IPS-NIHi7 (cell line): ENCODE measurements around the gene SPRTN.
A peak's percentile ranks its signal among the peaks of the same experiment; 100 is the strongest.

Experiments
- DNase-seq: peaks from one replicate; pipeline ENCODE4 v3.0.0; 2012; ENCODE audit warnings: mixed read lengths; ENCODE audit errors: extremely low spot score

Gene SPRTN, protein sequence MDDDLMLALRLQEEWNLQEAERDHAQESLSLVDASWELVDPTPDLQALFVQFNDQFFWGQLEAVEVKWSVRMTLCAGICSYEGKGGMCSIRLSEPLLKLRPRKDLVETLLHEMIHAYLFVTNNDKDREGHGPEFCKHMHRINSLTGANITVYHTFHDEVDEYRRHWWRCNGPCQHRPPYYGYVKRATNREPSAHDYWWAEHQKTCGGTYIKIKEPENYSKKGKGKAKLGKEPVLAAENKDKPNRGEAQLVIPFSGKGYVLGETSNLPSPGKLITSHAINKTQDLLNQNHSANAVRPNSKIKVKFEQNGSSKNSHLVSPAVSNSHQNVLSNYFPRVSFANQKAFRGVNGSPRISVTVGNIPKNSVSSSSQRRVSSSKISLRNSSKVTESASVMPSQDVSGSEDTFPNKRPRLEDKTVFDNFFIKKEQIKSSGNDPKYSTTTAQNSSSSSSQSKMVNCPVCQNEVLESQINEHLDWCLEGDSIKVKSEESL

DNA sequence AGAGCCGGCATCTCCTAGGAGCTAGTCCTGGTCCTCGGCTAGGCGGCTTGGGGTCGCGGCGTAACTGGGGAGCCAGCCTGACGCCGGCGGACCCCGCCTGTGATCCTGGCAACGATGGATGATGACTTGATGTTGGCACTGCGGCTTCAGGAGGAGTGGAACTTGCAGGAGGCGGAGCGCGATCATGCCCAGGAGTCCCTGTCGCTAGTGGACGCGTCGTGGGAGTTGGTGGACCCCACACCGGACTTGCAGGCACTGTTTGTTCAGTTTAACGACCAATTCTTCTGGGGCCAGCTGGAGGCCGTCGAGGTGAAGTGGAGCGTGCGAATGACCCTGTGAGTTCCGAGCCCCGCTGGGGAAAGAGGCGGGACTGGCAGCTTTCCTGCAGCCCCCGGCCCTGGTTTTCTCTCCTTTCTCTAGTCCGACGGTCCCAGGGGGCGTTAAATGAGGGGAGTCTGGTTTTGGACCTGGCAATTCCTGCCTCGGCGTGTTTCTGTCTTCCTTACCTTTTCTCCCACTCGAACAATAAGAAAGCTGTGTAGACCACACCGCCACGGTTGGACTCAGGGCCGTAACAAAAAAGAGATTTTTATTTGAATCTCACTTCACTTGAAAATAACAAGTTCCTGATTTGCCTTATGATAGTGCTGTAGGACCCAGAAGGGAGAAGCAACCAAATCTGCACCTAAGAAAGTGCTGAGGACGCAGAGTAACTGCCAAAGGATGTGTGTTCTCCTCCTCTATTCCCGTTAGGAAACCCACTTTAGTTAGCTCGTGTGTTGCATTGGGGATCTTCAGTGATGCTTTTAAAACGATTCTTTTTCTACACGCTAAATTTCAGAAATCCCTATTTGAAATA, at the start of gene SPRTN:
Gene SPRTN (plus strand): TSS at position 24 of the 859 bp plus-strand sequence. CDS start 91 bp downstream, at position 115.
- DNase-seq: peak; percentile 94

DNA sequence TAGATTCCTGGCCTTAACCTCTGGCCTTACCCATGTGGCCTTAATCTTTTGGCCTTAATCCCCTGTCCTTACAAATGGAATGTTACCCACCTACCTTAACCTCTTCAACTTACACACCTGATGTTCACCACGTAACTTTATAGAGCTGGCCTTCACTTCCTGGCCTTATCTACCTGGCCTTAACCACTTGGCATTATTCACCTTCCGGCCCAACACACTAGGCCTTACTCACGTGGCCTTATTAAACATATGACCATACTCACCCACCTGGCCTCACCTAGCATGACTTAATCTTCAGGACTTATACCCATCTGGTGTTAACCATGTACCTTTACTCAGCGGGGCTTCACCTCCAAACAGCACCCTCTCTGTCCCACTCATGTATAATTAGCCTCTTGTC, 42.2 kb upstream of the SPRTN start:
- DNase-seq: no peak

DNA sequence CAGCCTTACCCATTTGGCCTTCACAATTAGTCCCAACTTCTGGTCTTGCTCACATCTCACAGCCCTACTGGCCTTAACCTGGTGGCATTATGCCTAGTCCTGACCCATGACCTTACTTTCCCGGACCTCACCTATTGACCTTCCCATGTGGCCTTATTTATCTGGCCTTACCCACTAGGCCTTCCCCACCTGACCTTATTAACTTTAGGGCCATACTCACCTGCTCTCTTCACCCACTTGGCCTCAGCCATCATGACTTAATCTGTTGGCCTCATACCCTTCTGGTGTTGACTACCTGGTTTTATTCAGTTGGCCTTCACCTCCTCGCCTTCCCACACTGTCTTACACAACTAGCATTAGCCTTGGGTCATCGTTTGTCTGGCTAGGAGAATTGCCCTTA, 36.1 kb upstream of the SPRTN start:
- DNase-seq: no peak

DNA sequence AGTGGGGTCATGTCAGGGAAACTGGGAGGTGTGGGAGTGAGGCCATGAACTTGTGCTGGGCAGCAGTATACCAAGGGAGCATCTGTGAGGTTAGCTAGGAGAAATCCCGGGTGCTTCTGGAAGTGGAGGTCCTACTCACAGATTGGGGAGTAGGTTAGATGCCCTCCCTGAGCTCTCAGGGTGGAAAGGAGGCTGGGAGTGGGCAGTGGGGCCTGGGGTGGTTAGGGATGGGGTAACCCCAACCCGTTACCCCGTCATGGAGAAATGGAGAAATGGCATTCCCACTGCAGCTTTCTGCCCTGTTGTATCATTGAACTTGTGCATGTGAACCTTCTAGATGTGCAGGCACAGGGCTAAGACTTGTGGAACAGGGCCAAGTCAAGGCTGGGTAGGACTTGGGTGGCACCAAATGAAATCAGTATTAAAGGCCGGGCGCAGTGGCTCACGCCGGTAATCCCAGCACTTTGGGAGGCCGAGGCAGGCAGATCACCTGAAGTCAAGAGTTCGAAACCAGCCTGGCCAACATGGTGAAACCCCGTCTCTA, 27.6 kb upstream of the SPRTN start:
- DNase-seq: no peak

DNA sequence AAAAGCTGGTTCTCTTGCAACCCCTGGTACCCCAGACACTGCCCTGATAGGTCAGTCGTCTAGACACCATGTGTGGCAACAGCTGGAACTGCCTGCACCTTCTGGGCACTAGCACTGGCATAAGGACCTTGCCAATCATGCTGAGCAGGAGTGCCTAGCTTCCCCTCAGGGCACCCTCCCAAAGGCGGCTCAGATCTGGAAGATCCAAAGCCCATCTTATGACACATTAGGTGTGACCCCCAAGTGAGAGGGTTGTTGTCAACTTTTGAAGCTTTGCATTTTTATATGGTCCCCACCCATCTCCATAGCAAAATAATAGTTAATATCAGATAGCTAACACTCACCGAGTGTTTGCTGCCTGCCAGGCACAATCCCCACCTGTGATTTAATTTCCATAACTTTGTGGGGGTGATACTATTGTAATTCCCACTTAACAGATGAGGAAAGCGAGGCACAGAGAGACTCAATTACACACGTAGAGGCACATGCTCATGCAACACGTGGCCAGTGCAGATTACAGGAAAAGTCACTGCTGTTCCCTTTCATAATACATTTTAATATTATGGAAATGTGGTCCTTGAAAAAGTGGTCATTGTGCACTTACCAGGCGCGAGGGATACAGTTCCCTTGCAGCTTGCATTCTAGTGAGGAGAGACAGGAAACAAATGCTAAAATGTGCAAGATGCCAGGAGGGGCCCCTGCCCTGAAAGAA, 26.2 kb upstream of the SPRTN start:
- DNase-seq: no peak

DNA sequence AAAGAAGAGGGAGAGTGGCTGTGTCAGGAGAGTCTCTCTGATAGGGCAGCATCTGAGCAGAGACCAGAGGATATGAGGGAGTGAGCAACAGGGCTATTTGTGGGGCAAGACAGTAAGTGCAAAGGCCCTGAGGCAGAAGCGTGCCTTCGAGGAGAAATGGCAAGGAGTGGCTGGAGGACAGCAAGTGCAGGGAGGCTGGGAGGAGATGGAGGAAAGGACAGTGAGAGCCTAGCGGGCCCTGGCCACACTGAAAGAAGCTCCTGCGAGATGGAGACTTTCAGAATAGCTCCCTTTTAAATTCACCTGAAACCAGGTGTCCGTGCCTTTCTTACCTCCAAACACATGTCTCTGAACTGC, 25.7 kb upstream of the SPRTN start:
- no peak for DNase-seq

DNA sequence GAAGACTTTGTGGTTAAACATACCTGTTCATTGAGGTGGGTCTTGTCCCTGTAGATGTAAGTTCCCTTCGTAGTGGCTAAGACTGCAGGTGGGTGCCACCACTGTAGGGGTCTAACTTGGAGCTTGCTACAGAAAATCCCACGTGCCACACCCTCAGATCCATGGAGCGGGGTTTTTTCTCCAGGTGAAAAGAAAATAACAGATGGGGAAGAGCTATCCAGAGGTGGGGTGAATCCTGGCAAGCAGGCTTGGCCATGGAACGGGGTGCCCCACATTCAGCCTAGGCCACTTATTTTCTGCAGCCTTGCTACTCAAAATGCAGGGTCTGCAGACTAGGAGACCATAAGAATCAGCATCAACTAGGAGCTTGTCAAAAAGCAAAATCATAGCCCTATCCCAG, 24.4 kb upstream of the SPRTN start:
- DNase-seq: no peak

DNA sequence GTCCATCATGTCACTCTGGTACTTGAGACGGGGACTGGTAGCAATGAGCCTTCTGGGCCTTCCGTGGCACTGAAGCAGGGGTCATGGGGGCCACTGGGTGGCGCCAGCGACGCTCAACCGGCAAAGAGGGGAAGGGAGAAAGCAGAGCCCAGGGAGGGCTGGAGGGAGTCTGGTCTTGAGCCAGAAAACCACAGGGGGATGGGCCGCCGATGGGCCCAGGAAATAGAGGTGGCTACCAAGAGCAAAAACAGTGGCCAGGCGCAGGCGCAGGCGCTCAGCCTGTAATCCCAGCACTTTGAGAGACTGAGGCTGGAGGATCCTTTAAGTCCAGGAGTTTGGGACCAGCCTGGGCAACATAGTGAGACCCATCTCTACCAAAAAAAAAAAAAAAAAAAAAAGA, 22.2 kb upstream of the SPRTN start:
- peak; percentile 77 for DNase-seq

DNA sequence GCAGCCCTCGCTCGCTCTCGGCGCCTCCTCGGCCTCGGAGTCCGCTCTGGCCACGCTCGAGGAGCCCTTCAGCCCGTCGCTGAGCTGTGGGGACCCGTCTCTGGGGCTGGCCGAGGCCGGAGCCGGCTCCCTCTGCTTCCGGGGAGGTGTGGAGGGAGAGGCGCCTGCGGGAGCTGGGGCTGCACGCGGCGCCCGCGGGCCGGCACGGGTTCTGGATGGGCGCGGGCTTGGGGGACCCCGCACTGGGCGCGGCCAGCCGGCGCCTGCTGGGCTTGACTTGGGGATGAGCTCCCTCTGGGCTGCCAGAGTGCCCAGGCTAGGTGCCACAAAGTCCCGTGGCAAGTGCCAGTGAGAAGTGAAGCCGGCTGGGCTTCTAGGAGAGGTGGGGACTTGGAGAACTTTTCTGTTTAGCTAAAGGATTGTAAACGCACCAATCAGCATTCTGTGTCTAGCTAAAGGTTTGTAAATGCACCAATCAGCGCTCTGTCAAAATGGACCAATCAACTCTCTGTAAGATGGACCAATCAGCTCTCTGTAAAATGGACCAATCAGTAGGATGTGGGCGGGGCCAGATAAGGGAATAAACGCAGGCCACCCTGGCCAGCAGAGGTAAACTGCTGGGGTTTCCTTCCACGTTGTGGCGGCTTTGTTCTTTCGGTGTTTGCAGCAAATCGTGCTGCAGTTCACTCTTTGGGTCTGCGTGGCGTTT, 20.6 kb upstream of the SPRTN start:
- no peak for DNase-seq

DNA sequence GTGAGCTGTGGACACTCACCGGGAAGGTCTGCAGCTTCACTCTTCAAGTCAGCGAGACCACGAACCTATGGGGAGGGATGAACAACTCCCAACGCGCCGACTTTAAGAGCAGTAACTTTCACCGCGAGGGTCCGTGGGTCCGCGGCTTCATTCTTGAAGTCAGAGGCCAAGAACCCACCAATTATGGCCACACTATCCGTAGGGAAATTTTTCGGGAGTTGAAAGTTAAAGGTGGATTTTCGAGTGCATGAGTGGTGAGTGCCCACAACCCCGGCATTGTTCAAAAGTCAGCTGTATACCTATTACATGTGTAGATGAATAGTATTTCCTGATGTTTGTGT, 20.1 kb upstream of the SPRTN start:
- DNase-seq: no peak

DNA sequence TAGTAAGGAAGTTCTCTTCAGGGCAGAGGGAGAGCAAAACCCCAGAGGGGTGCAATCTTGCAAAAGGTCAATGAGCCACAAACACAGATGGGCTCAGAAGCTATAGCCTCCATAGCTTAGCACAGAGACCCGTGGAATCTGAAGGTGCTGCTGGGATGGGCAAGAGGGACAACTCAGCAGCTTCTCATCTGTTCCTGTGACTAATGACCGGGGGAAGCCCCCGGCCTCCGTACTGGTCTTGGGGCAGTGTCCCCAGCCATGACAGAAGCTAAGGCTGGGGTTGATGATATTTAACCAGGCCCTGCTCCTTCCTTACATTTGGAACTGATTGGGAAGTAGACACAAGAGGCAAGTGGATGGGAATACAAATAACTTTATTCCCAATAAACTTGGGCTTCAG, 19.5 kb upstream of the SPRTN start:
- no peak for DNase-seq

DNA sequence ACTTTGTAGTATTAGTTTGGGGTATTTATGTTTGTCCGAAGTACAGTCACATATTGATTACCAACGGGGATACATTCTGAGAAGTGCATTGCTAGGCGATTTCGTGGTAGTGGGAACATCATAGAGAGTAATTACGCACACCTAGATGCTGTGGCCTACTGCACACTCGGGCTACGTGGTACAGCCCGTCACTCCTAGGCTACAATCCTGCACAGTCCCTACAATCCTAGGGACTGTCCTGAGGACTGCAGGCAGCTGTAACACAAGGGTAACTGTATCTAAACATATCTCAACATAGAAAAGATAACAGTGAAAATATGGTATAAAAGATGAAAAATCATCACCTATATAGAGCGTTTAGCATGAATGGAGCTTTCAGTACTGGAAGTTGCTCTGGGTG, 19.0 kb upstream of the SPRTN start:
- no peak for DNase-seq

DNA sequence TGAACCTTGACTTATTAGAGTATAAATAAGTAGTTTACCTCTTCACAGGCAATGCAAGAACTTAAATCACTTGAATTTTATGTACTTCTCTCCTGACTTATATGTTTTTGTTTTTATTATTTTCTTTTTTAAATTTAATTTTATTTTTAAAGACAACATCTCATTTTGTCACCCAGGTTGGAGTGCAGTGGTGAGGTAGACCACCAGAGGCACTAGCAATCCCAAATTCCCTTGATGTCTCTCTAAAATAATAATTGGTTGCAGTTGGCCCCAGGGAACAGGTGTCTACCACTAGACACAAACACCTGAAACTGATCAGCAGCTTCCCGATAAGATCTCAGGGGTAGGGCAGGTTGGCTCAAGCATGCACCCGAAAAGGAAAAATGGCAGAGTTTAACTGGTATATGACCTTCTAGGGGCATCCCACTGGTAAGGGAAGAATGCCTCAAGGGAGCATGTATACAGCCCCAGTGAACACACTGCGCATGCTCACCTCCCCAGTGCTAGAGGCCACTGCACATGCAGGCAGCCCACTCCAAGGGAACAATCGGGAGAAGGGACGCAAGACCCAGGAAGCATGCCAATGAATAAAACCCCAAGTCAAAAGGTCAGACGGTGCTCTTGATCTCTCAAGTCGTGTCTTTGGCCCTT, 15.1 kb upstream of the SPRTN start:
- no peak for DNase-seq

DNA sequence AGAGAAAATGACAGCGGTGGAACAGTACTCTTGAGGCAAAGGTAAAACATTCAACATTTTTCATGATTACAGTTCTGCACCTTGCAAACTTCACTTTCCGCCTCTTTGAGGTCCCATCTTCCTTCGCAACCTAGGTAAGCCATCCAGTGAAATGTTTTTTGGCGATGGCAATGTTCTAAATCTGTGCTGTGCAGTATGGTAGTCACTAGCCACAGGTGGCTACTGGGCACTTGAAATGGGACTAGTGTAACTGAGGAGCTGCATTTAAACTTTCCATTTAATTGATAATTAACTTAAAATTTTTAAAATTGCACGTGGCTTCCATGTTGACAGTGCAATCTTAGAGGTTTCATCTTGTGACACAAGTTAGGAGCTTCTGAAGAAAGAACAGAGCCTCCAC, 13.4 kb upstream of the SPRTN start:
- DNase-seq: no peak

DNA sequence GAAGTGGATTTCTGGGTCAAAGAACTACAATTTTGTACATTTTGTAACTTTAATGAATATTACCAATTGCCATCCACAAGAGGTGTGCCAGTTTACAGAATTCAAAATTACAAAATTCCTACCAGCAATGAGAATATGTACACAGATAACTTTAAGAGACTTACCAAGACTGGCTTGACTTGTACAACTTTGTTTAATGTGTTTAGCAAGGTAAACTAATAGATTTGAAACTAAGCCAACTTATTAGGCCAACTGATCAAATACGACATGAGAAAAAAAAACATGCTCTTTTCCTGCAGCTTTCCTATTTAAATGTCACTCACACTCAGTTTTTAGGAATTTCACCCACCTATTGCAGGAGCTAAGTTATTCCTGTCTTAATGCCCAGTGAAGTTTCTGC, 11.8 kb upstream of the SPRTN start:
- DNase-seq: no peak

DNA sequence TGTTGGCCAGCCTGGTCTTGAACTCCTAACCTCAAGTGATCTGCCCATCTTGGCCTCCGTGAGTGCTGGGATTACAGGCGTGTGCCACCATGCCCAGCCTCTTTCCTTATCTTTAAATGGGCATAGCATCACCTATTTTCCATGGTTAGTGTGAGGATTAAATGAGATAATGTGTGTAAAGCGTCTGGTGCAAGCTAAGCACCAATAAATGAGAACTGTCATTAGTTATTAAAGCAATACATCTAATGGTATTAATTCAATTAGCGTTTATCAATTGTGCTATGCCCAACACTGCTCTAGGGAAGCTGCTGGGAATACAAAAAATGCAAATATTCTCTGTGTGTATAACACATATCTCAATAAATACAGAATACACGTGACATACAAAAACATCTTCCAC, 10.5 kb upstream of the SPRTN start:
- DNase-seq: no peak

DNA sequence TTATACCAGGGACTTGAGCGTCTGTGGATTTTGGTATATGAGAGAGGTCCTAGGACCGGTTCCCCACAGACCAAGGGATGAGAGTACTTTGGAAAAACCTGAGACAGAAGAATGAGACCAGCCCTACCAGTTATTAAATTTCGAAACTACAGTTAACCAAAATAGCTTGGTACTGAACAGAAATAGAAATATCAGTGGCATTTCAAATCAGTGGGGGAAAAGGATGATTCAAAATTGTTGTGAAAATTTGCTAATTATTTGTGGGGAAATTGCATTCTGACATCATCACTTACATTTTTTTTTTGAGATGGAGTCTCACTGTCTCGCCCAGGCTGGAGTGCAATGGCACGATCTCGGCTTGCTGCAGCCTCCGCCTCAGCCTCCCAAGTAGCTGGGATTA, 8.6 kb upstream of the SPRTN start:
- DNase-seq: no peak

DNA sequence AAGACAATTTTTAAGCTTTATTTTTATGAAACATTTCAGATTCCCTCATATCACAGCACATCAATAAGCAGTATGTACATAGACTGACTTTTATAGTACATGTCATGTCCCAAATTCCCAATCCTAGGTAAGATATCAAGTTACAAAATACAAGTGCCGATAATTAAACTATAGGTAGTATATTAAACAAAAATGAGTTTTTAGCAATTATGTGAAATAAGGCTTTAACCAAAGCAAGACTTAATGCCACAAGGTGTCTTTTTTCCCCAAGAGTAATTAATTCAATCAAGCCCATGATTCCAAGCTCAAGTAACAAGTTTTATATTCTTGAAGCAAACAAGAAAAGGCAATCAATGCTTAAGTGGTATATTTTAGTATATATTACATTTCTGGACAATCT, 5.3 kb upstream of the SPRTN start:
- DNase-seq: no peak

DNA sequence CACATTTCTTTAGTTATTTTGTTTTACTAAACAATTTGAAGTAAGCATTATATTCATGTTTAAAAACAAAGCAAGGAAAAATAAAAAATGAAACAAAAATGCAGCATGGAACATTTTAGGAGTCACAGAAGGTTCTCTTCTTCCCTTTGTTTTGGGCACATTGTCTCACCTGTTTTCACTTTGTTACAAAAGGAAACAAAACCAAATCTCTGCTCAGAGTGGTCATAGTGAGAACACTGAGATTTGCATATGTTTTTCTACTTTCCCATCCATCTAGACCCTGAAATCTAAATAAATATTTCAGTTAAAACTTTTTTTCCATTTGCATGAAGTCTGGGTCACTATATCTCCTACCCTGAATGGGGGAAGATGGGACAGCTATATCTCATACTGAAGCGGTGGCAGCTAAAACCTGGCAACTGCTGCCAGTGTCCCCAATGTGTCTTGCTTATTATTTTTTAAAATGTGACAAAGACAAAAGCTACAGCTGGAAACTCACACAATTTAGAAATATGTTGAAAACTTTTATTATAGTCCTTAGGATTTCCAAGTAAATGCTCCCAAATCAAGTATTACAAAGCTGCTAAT, 3.9 kb upstream of the SPRTN start:
- no peak for DNase-seq

DNA sequence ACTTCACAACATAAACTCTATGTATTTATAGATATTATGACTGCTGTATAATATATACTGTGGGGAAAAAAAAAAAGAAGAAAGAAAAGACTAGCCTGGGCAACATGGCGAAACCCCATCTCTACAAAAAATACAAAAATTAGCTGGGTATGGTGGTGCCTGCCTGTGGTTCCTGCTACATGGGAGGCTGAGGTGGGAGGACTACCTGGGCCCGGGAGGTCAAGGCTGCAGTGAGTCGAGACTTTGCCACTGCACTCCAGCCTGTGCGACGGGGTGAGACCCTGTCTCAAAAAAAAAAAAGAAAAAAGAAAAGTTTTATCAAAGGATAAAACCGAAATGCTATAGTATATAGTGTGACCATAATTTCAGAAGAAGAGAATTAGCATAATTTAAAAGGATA, 3.1 kb upstream of the SPRTN start:
- DNase-seq: no peak
